A673 (cell line): ENCODE measurements around the gene KCNK7. TPM values are rescaled to one million over a fixed set of nuclear protein-coding genes. Genes with fewer than 3 reads are reported as not detected.

ENCODE experiments used
- BruUV-seq: library from RNA; stranded (reverse); fragments of 400-500 nt; replicated peaks from 2 replicates; lab custom pipeline; 2021; lab: Mats Ljungman, UMichigan
- CTCF ChIA-PET: fragments of 300-600 bp; sonication (Branson Sonifier 250); formaldehyde crosslinking; loops from one replicate; lab custom pipeline; 2022; ENCODE audit warnings: antibody characterized with exemption; lab: Charles Lee
- POLR2A ChIA-PET: fragments of 300-600 bp; sonication (Branson Sonifier 250); formaldehyde crosslinking; loops from one replicate; lab custom pipeline; 2022; ENCODE audit warnings: antibody characterized with exemption; ENCODE audit not compliant: low non-redundant PET; lab: Charles Lee
- DNase-seq: peaks from one replicate; pipeline ENCODE4 v3.0.0-alpha.2; 2015; ENCODE audit warnings: low spot score
- H3K27ac ChIP-seq: fragments of 200-600 bp; sonication (generic); 2 replicates; pipeline ENCODE4 v1.5.1; 2016; ENCODE audit warnings: mixed run types, low read depth, mild to moderate bottlenecking, mixed read lengths, antibody characterized with exemption, low read length; ENCODE audit not compliant: poor library complexity, severe bottlenecking
- H3K27me3 ChIP-seq: fragments of 200-600 bp; sonication (generic); replicated peaks from 2 replicates; pipeline ENCODE4 v1.6.1; 2017; ENCODE audit warnings: mixed run types, low read depth, mild to moderate bottlenecking, mixed read lengths, antibody characterized with exemption, low read length; ENCODE audit not compliant: insufficient read depth, poor library complexity
- H3K36me3 ChIP-seq: fragments of 200-600 bp; sonication (generic); 2 replicates; pipeline ENCODE4 v1.6.1; 2016; ENCODE audit warnings: mixed run types, mild to moderate bottlenecking, mixed read lengths, antibody characterized with exemption, low read length; ENCODE audit not compliant: insufficient read depth, poor library complexity, severe bottlenecking
- H3K4me1 ChIP-seq: fragments of 200-600 bp; sonication (generic); 2 replicates; pipeline ENCODE4 v1.6.1; 2017; ENCODE audit warnings: mixed run types, mild to moderate bottlenecking, mixed read lengths, antibody characterized with exemption, low read length; ENCODE audit not compliant: insufficient read depth, poor library complexity, severe bottlenecking
- H3K4me3 ChIP-seq: fragments of 200-600 bp; sonication (generic); 2 replicates; pipeline ENCODE4 v1.5.1; 2016; ENCODE audit warnings: low read depth, mixed run types, mild to moderate bottlenecking, mixed read lengths, low read length; ENCODE audit not compliant: poor library complexity, severe bottlenecking
- H3K9me3 ChIP-seq: fragments of 200-600 bp; sonication (generic); 2 replicates; pipeline ENCODE4 v1.6.1; 2016; ENCODE audit warnings: mixed run types, low read depth, mild to moderate bottlenecking, mixed read lengths, antibody characterized with exemption, low read length; ENCODE audit not compliant: poor library complexity, severe bottlenecking
- CTCF ChIP-seq: fragments of 300-800, 200-600 bp; sonication (generic); conservative IDR thresholded peaks from 2 replicates; pipeline ENCODE4 v1.5.1; 2017; ENCODE audit warnings: low read depth, mild to moderate bottlenecking, antibody characterized with exemption, low read length, moderate library complexity, mixed read lengths
- EZH2 ChIP-seq: fragments of 200-600 bp; sonication (generic); IDR thresholded peaks from 2 replicates; pipeline ENCODE4 v1.6.1; 2017; ENCODE audit warnings: borderline replicate concordance, low read depth, mild to moderate bottlenecking, mixed read lengths, antibody characterized with exemption, low read length; ENCODE audit not compliant: poor library complexity, severe bottlenecking
- intact Hi-C: fragments of 100-400 bp; cut with micrococcal nuclease; formaldehyde crosslinking; loops from one replicate; pipeline ENCODE4 v1.10.0; 2022; ENCODE audit not compliant: unreplicated experiment
- total RNA-seq: library from RNA; stranded (reverse); gene quantifications from 2 replicates; pipeline ENCODE4 v1.2.3, GENCODE V29; 2021

KCNK7 gene
- total RNA-seq, 1 experiment from 2014 or later, result 2.3 TPM

GRCh38 chr11:65642014-65642671 lies 46.5 kb upstream of the KCNK7 start:
- no peaks in the 10 kb centered on the region for H3K27me3 ChIP-seq
- no peak for DNase-seq
- peaks cover 11% of the 10 kb centered on the region for H3K4me1 ChIP-seq
- CTCF ChIA-PET, result no interaction called here
- no peaks in the 10 kb centered on the region for H3K36me3 ChIP-seq
- TF ChIP-seq CTCF, result no peak
- TF ChIP-seq EZH2, result no peak
- POLR2A ChIA-PET, result no interaction called here
- intact Hi-C loops, result no loop called here
- no peak overlapping the region for H3K4me3 ChIP-seq
- H3K9me3 ChIP-seq, result no peaks in the 10 kb centered on the region
- BruUV-seq, result no TSS peak
- H3K27ac ChIP-seq, result no peak overlapping the region

GRCh38 chr11:65641297-65642013 lies 45.9 kb upstream of the KCNK7 start:
- POLR2A ChIA-PET, result no interaction called here

More at GRCh38 chr11:65641297-65642013, 45.9 kb upstream of the KCNK7 start:
- CTCF ChIA-PET, result no interaction called here
- peaks cover 3% of the 10 kb centered on the region for H3K36me3 ChIP-seq
- TF ChIP-seq CTCF (no peak), EZH2 (no peak)
- H3K4me3 ChIP-seq, result no peak overlapping the region
- peaks cover 11% of the 10 kb centered on the region for H3K4me1 ChIP-seq
- DNase-seq, result no peak
- no TSS peak for BruUV-seq
- intact Hi-C loops, result no loop called here
- H3K27ac ChIP-seq, result no peak overlapping the region
- no peaks in the 10 kb centered on the region for H3K27me3 ChIP-seq
- no peaks in the 10 kb centered on the region for H3K9me3 ChIP-seq
